OCI-LY1 (cell line): ENCODE measurements around the gene PCP4L1.

Source experiments
- H2AFZ ChIP-seq: fragments of 200-600 bp; sonication (generic), shearing (Covaris generic); 2 replicates; pipeline ENCODE4 v1.6.0; 2014; ENCODE audit warnings: antibody characterized with exemption, mild to moderate bottlenecking, low read length
- H3F3A ChIP-seq: fragments of 200-600 bp; sonication (generic), shearing (Covaris generic); 2 replicates; pipeline ENCODE4 v1.6.0; 2014; ENCODE audit warnings: mild to moderate bottlenecking, antibody characterized with exemption, low read length, moderate library complexity; ENCODE audit not compliant: insufficient read depth
- H3K27ac ChIP-seq: fragments of 200-600 bp; sonication (generic); 2 replicates; pipeline ENCODE4 v1.5.1; 2014; ENCODE audit warnings: low read length, mixed run types, mild to moderate bottlenecking, low read depth; ENCODE audit not compliant: poor library complexity, severe bottlenecking
- H3K27me3 ChIP-seq: fragments of 200-600 bp; sonication (generic); 2 replicates; pipeline ENCODE4 v1.6.0; 2014; ENCODE audit warnings: antibody characterized with exemption, mild to moderate bottlenecking, low read length, moderate library complexity; ENCODE audit not compliant: insufficient read depth
- H3K36me3 ChIP-seq: fragments of 200-600 bp; sonication (generic); 2 replicates; pipeline ENCODE4 v1.6.1; 2014; ENCODE audit warnings: mild to moderate bottlenecking, antibody characterized with exemption, low read length, moderate library complexity, mixed read lengths; ENCODE audit not compliant: insufficient read depth
- H3K4me1 ChIP-seq: fragments of 200-600 bp; sonication (generic); 2 replicates; pipeline ENCODE4 v1.5.1; 2014; ENCODE audit warnings: mild to moderate bottlenecking, low read length, moderate library complexity; ENCODE audit not compliant: insufficient read depth, severe bottlenecking
- H3K4me2 ChIP-seq: fragments of 200-600 bp; sonication (generic), shearing (Covaris generic); 2 replicates; pipeline ENCODE4 v1.6.1; 2014; ENCODE audit warnings: low read length
- H3K4me3 ChIP-seq: fragments of 200-600 bp; sonication (generic); 2 replicates; pipeline ENCODE4 v1.5.1; 2014; ENCODE audit warnings: low read length, low read depth, mild to moderate bottlenecking, mixed read lengths; ENCODE audit not compliant: poor library complexity, severe bottlenecking
- H3K79me2 ChIP-seq: fragments of 200-600 bp; shearing (Covaris generic); 2 replicates; pipeline ENCODE4 v1.6.1; 2016; ENCODE audit warnings: mixed run types, low read length, mixed read lengths; ENCODE audit not compliant: insufficient read depth
- H3K9ac ChIP-seq: fragments of 200-600 bp; sonication (generic), shearing (Covaris generic); 2 replicates; pipeline ENCODE4 v1.6.1; 2014; ENCODE audit warnings: mild to moderate bottlenecking, low read length, mixed read lengths
- H3K9me2 ChIP-seq: fragments of 200-600 bp; sonication (generic), shearing (Covaris generic); 2 replicates; pipeline ENCODE4 v1.6.1; 2014; ENCODE audit warnings: low read depth, mild to moderate bottlenecking, low read length, mixed read lengths
- H3K9me3 ChIP-seq: fragments of 200-600 bp; shearing (Covaris generic); 2 replicates; pipeline ENCODE4 v1.6.1; 2014; ENCODE audit warnings: low read length, mixed read lengths
- H4K20me1 ChIP-seq: fragments of 200-600 bp; sonication (generic), shearing (Covaris generic); 2 replicates; pipeline ENCODE4 v1.6.0; 2016; ENCODE audit warnings: mild to moderate bottlenecking, low read length; ENCODE audit not compliant: insufficient read depth
- CTCF ChIP-seq: fragments of 200-600 bp; sonication (generic), shearing (Covaris generic); IDR thresholded peaks from 2 replicates; pipeline ENCODE4 v1.5.1; 2017; ENCODE audit warnings: mild to moderate bottlenecking, antibody characterized with exemption, low read length, moderate library complexity, mixed read lengths
- EZH2 ChIP-seq: fragments of 200-600 bp; sonication (generic), shearing (Covaris generic); IDR thresholded peaks from 2 replicates; pipeline ENCODE4 v1.8.0; 2017; ENCODE audit warnings: borderline replicate concordance, mixed run types, mild to moderate bottlenecking, antibody characterized with exemption, low read length, moderate library complexity, mixed read lengths

The PCP4L1 gene

GRCh38 chr1:161287482-161288054, 29.0 kb downstream of the PCP4L1 start:
- no peak overlapping the region for H3K9ac ChIP-seq
- no peak overlapping the region for H3K27ac ChIP-seq
- H3K4me2 ChIP-seq = no peak overlapping the region
- H3K36me3 ChIP-seq = no peaks in the 10 kb centered on the region
- H3K27me3 ChIP-seq = peaks cover 4% of the 10 kb centered on the region; the same call in 1 of the 2 replicates
- H3K9me3 ChIP-seq = no peaks in the 10 kb centered on the region
- H3K9me2 ChIP-seq = no peaks in the 10 kb centered on the region
- no peak overlapping the region for H2AFZ ChIP-seq
- no peaks in the 10 kb centered on the region for H3K79me2 ChIP-seq
- TF ChIP-seq EZH2 (no peak), CTCF (no peak)
- H3F3A ChIP-seq = no peaks in the 10 kb centered on the region
- no peak overlapping the region for H3K4me3 ChIP-seq
- no peaks in the 10 kb centered on the region for H3K4me1 ChIP-seq
- no peaks in the 10 kb centered on the region for H4K20me1 ChIP-seq

GRCh38 chr1:161290779-161291178, 32.2 kb downstream of the PCP4L1 start:
- H3K4me3 ChIP-seq = no peak overlapping the region
- TF ChIP-seq EZH2 (no peak), CTCF (no peak)
- no peaks in the 10 kb centered on the region for H3F3A ChIP-seq
- H2AFZ ChIP-seq = no peak overlapping the region
- H3K79me2 ChIP-seq = no peaks in the 10 kb centered on the region
- H3K4me2 ChIP-seq = no peak overlapping the region
- no peaks in the 10 kb centered on the region for H3K9me2 ChIP-seq
- H3K36me3 ChIP-seq = no peaks in the 10 kb centered on the region
- H3K9ac ChIP-seq = no peak overlapping the region
- H3K9me3 ChIP-seq = no peaks in the 10 kb centered on the region
- H3K27me3 ChIP-seq = no peaks in the 10 kb centered on the region
- H3K27ac ChIP-seq = no peak overlapping the region
- no peaks in the 10 kb centered on the region for H4K20me1 ChIP-seq
- no peaks in the 10 kb centered on the region for H3K4me1 ChIP-seq

- H3K9me3 ChIP-seq = no peaks in the 10 kb centered on the region
- H3K4me3 ChIP-seq = no peak overlapping the region
- H3K9me2 ChIP-seq = no peaks in the 10 kb centered on the region
- H3K9ac ChIP-seq = no peak overlapping the region
- no peaks in the 10 kb centered on the region for H3F3A ChIP-seq
- no peak overlapping the region for H2AFZ ChIP-seq
- H3K27me3 ChIP-seq = no peaks in the 10 kb centered on the region
- H3K36me3 ChIP-seq = no peaks in the 10 kb centered on the region
- no peaks in the 10 kb centered on the region for H4K20me1 ChIP-seq
- peaks cover 6% of the 10 kb centered on the region for H3K4me1 ChIP-seq
- no peak overlapping the region for H3K4me2 ChIP-seq
- TF ChIP-seq EZH2 (no peak), CTCF (no peak)
- no peak overlapping the region for H3K27ac ChIP-seq
- H3K79me2 ChIP-seq = no peaks in the 10 kb centered on the region
Observed at GRCh38 chr1:161297415-161297814, 38.9 kb downstream of the PCP4L1 start.
